ENCODE results near the gene ANO3. TPM values are rescaled to one million over a fixed set of nuclear protein-coding genes. Genes with fewer than 3 reads are reported as not detected.

Gene ANO3
- polyA plus RNA-seq, 1 experiment: 0.02 TPM

DNA sequence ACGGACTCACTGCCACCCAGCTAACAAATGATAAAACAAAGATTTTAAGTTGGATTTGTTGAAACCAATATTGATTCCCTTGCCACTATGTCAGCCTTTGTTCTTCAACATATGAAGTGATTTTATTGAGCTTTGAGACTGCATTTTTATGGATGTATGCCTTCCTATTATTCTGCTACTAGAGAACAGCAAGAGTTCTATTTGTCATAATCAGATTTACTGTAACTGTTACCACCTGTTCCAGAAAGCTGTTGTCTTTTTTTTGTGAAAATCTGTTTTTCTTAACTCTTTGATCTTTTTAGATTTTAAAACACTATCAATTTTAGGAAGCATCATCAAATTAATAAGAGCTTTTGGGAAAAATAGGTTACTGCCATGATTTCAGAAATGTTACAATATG, 125.7 kb downstream of the ANO3 start:
- CTCF ChIA-PET: no interaction called here

DNA sequence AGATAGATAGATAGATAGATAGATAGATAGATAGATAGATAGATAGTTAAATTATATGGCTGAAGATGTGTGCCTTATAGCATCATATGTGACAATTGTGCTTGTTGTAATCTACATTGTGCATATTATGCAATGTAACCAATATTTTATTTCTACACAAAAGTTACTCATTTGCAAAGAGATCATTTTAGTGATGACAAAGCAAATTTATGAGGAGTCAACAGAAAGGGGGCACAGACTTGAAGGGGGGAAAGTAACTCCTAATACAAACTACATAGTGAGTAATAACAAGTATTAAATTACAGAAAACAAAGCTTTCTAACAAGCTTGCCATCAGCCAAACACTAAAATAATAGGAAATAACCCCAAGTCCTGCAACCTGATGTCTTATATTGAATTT, 133.3 kb downstream of the ANO3 start:
- TF ChIP-seq, protein P1, sequence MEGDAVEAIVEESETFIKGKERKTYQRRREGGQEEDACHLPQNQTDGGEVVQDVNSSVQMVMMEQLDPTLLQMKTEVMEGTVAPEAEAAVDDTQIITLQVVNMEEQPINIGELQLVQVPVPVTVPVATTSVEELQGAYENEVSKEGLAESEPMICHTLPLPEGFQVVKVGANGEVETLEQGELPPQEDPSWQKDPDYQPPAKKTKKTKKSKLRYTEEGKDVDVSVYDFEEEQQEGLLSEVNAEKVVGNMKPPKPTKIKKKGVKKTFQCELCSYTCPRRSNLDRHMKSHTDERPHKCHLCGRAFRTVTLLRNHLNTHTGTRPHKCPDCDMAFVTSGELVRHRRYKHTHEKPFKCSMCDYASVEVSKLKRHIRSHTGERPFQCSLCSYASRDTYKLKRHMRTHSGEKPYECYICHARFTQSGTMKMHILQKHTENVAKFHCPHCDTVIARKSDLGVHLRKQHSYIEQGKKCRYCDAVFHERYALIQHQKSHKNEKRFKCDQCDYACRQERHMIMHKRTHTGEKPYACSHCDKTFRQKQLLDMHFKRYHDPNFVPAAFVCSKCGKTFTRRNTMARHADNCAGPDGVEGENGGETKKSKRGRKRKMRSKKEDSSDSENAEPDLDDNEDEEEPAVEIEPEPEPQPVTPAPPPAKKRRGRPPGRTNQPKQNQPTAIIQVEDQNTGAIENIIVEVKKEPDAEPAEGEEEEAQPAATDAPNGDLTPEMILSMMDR (IDR thresholded peaks at IDR 0.05; ENCODE audit: low read depth, low read length): no peak
- no peak overlapping the region for H3K4me3 ChIP-seq (ENCODE audit: low read depth, low read length)
- H3K27ac ChIP-seq (ENCODE audit: low read depth, low read length): no peak overlapping the region
- no peak for DNase-seq (ENCODE audit: low read depth, low spot score)
- no peaks in the 10 kb centered on the region for H3K9me3 ChIP-seq (ENCODE audit: control insufficient read depth, insufficient read depth, low read length)
- POLR2A ChIA-PET: no interaction called here
- CTCF ChIA-PET: no interaction called here
- no peaks in the 10 kb centered on the region for H3K27me3 ChIP-seq (ENCODE audit: control insufficient read depth, insufficient read depth, low read length)

More for the DNA sequence above, 125.7 kb downstream of the ANO3 start:
- H3K27ac ChIP-seq (ENCODE audit: low read depth, low read length): no peak overlapping the region
- no peak overlapping the region for H3K4me3 ChIP-seq (ENCODE audit: low read depth, low read length)
- TF ChIP-seq, protein P1 (IDR thresholded peaks at IDR 0.05; ENCODE audit: low read depth, low read length): no peak
- POLR2A ChIA-PET: no interaction called here
- H3K27me3 ChIP-seq (ENCODE audit: control insufficient read depth, insufficient read depth, low read length): no peaks in the 10 kb centered on the region
- H3K9me3 ChIP-seq (ENCODE audit: control insufficient read depth, insufficient read depth, low read length): no peaks in the 10 kb centered on the region
- DNase-seq (ENCODE audit: low read depth, low spot score): no peak

DNA sequence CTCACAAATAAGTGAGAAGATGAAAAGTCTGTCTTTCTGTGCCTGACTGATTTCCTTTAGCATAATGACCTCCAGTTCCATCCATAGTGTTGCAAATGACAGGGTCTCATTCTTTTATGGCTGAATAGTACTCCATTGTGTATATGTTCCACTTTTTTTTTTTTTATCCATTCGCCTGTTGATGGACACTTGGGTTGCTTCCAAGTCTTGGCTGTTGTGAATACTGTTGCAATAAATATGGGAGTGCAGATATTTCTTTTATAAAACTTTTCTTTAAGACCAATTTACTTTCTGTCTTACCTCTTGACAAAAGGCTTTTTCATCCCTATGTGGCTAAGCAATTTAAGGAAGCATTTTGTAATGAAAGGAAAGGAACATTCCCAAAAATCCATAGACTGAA, 135.6 kb downstream of the ANO3 start:
- POLR2A ChIA-PET: no interaction called here
- DNase-seq (ENCODE audit: low read depth, low spot score): no peak

DNA sequence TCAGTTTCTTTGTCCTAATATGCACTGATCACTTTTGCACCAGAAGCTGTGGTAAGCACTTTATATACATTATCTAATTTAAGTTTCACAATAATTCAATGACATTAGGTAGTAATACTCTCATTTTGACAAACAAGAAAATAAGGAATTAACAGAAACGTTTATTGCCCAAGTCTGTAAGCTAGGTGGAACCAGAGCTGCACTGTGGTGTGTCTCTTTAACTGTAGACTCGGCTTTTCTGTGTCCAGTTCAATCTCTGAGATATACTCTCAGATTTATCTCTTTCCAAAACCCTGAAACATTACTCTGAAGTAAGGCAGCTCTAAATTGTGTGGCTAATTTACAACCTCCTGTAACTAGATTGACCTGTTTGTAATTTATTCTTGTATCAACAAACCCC, 139.1 kb downstream of the ANO3 start:
- ChIA-PET CTCF (no interaction called here), POLR2A (no interaction called here)
- no peak overlapping the region for H3K4me3 ChIP-seq (ENCODE audit: low read depth, low read length)
- TF ChIP-seq, protein P1 (IDR thresholded peaks at IDR 0.05; ENCODE audit: low read depth, low read length): no peak
- no peak for DNase-seq (ENCODE audit: low read depth, low spot score)
- no peaks in the 10 kb centered on the region for H3K9me3 ChIP-seq (ENCODE audit: control insufficient read depth, insufficient read depth, low read length)
- no peak overlapping the region for H3K27ac ChIP-seq (ENCODE audit: low read depth, low read length)
- H3K27me3 ChIP-seq (ENCODE audit: control insufficient read depth, insufficient read depth, low read length): no peaks in the 10 kb centered on the region

More for the DNA sequence above, 135.6 kb downstream of the ANO3 start:
- Histone ChIP-seq H3K4me3 (ENCODE audit: low read depth, low read length) (no peak overlapping the region), H3K27me3 (ENCODE audit: control insufficient read depth, insufficient read depth, low read length) (no peaks in the 10 kb centered on the region), H3K27ac (ENCODE audit: low read depth, low read length) (no peak overlapping the region), H3K9me3 (ENCODE audit: control insufficient read depth, insufficient read depth, low read length) (no peaks in the 10 kb centered on the region)
- CTCF ChIA-PET: no interaction called here
- TF ChIP-seq, protein P1 (IDR thresholded peaks at IDR 0.05; ENCODE audit: low read depth, low read length): no peak

DNA sequence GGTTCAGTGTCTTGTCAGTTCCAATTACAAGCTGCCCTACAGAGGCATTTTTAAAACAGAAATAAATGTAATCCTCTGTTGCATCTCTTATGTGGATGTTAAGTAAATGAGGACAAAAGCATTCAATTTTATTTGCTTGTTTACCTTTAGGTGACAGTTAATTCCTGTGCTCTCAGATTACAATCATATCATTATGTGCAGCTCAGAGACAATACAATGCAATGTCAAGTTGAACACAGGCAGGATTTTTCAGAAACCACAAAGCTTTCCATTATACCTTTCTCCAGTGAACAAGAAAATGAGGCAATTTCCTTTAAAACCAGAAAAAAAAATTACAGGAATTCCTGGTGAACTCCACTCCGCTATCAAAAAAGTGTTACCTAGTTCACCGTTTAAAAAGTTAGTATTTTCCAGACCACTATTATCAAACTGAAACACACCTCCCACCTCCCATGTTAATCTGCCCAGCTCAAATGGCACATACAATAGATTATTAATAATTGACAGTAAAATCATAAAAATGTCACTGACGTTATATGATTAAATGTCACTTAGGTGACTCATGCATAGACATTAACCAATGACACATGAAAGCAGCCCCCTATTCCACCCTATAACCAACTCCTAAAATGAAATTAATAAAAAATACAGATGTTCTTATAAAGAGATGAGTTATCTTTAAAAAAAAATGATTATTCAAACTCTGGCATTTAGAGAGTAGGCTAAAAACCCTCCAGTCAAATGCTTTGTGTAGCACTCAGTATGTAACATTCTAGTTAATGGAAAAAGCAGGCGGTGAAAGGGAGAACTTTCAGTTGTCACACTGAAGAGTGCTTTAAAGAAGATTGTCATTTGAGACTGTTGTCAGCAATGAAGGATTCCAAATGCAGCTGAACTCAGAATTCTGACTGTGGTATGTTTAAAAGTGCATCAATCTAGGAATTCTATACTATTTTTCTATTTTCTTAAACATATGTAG, 141.6 kb downstream of the ANO3 start:
- DNase-seq (ENCODE audit: low read depth, low spot score): no peak
- ChIA-PET CTCF (no interaction called here), POLR2A (no interaction called here)
- TF ChIP-seq, protein P1 (IDR thresholded peaks at IDR 0.05; ENCODE audit: low read depth, low read length): no peak
- no peak overlapping the region for H3K4me3 ChIP-seq (ENCODE audit: low read depth, low read length)
- H3K27me3 ChIP-seq (ENCODE audit: control insufficient read depth, insufficient read depth, low read length): no peaks in the 10 kb centered on the region
- H3K9me3 ChIP-seq (ENCODE audit: control insufficient read depth, insufficient read depth, low read length): no peaks in the 10 kb centered on the region
- no peak overlapping the region for H3K27ac ChIP-seq (ENCODE audit: low read depth, low read length)

Measured in AG04450 (cell line).